HepG2 (cell line): Measurements from ENCODE around the gene DSPP. TPM values are rescaled to one million over a fixed set of nuclear protein-coding genes. Genes with fewer than 3 reads are reported as not detected.

ENCODE experiments used
- MTF1 ChIP-seq: sonication (generic); formaldehyde crosslinking; IDR thresholded peaks from 2 replicates; pipeline ENCODE4 v1.5.0; 2020; ENCODE audit warnings: missing genetic modification reagents
- RFX3 ChIP-seq: IDR thresholded peaks from 2 replicates; pipeline ENCODE4 v1.6.1; 2016; ENCODE audit warnings: missing biosample characterization, missing genetic modification reagents
- ZNF446 ChIP-seq: sonication (generic); formaldehyde crosslinking; IDR thresholded peaks from 2 replicates; pipeline ENCODE4 v1.5.0; 2020; ENCODE audit warnings: mild to moderate bottlenecking, missing genetic modification reagents
- polyA plus RNA-seq, 8 experiments: library from polyadenylated mRNA; depleted of rRNA in 3 of 8; stranded (reverse) in 7 of 8; unstranded in 1 of 8; fragments of >200 nt; fragmentation: Illumina TruSeq in 4 of 8; extraction: Trizol in 4 of 8; gene quantifications; 2 replicates each; pipeline versions ENCODE4 v1.2.1 to v1.2.3, GENCODE V29; 2011 to 2016; ENCODE audit warnings: low read depth in 4 of 8, missing spikeins in 1 of 8, mixed read lengths in 1 of 8; ENCODE audit not compliant: insufficient read depth in 1 of 8
- total RNA-seq, 5 experiments: library from RNA; depleted of rRNA; stranded (reverse); fragments of >200 nt; fragmentation: Illumina TruSeq; extraction: Trizol; gene quantifications; 2 replicates each; pipeline ENCODE4 v1.2.3, GENCODE V29; 2016; ENCODE audit warnings: low read depth in 1 of 5
- TF ChIP-seq, protein P1 (sequence below): IDR thresholded peaks from 2 replicates; pipeline ENCODE4 v1.6.1; 2016; ENCODE audit warnings: low read depth
- TF ChIP-seq, protein P2 (sequence below): sonication (generic); formaldehyde crosslinking; IDR thresholded peaks from 2 replicates; pipeline ENCODE4 v1.4.0; 2020; ENCODE audit warnings: mild to moderate bottlenecking, missing genetic modification reagents, borderline replicate concordance

Gene DSPP
- total and polyA plus RNA-seq, 2 of the 13 experiments (the other 11 are each of a cell fraction or from before 2014, with no cell fraction given) = not detected

DNA sequence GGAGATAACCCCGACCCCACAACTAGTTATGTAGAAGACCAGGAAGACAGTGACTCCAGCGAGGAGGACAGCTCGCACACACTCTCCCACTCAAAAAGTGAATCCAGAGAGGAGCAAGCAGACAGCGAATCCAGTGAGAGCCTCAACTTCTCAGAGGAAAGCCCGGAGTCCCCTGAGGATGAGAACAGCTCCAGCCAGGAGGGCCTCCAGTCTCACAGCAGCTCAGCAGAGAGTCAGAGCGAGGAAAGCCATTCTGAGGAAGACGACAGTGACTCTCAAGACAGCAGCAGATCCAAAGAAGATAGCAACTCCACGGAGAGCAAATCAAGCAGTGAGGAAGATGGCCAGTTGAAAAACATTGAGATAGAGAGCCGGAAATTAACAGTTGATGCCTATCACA, 54.5 kb downstream of the DSPP start (continued):
- TF ChIP-seq, protein P1, sequence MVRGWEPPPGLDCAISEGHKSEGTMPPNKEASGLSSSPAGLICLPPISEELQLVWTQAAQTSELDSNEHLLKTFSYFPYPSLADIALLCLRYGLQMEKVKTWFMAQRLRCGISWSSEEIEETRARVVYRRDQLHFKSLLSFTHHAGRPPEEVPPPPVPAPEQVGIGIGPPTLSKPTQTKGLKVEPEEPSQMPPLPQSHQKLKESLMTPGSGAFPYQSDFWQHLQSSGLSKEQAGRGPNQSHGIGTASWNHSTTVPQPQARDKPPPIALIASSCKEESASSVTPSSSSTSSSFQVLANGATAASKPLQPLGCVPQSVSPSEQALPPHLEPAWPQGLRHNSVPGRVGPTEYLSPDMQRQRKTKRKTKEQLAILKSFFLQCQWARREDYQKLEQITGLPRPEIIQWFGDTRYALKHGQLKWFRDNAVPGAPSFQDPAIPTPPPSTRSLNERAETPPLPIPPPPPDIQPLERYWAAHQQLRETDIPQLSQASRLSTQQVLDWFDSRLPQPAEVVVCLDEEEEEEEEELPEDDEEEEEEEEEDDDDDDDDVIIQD = no peak
- TF ChIP-seq MTF1 (CRISPR knock-in tag) (no peak), RFX3 (CRISPR knock-in tag) (no peak), ZNF446 (CRISPR knock-in tag) (no peak)
- TF ChIP-seq, protein P2, sequence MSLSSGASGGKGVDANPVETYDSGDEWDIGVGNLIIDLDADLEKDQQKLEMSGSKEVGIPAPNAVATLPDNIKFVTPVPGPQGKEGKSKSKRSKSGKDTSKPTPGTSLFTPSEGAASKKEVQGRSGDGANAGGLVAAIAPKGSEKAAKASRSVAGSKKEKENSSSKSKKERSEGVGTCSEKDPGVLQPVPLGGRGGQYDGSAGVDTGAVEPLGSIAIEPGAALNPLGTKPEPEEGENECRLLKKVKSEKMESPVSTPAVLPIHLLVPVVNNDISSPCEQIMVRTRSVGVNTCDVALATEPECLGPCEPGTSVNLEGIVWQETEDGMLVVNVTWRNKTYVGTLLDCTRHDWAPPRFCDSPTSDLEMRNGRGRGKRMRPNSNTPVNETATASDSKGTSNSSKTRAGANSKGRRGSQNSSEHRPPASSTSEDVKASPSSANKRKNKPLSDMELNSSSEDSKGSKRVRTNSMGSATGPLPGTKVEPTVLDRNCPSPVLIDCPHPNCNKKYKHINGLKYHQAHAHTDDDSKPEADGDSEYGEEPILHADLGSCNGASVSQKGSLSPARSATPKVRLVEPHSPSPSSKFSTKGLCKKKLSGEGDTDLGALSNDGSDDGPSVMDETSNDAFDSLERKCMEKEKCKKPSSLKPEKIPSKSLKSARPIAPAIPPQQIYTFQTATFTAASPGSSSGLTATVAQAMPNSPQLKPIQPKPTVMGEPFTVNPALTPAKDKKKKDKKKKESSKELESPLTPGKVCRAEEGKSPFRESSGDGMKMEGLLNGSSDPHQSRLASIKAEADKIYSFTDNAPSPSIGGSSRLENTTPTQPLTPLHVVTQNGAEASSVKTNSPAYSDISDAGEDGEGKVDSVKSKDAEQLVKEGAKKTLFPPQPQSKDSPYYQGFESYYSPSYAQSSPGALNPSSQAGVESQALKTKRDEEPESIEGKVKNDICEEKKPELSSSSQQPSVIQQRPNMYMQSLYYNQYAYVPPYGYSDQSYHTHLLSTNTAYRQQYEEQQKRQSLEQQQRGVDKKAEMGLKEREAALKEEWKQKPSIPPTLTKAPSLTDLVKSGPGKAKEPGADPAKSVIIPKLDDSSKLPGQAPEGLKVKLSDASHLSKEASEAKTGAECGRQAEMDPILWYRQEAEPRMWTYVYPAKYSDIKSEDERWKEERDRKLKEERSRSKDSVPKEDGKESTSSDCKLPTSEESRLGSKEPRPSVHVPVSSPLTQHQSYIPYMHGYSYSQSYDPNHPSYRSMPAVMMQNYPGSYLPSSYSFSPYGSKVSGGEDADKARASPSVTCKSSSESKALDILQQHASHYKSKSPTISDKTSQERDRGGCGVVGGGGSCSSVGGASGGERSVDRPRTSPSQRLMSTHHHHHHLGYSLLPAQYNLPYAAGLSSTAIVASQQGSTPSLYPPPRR (CRISPR knock-in tag) = no peak

Other genes starting within 250 kb of the DSPP start
- gene HSD17B11, start 217.3 kb upstream of the DSPP start, total RNA-seq (2016; rRNA removed; fragmentation: Illumina TruSeq; extraction: Trizol) = 120 and 158 TPM in 2 replicates
- gene HSD17B11, start 217.3 kb upstream of the DSPP start, polyA plus RNA-seq (2011; rRNA removed) = 99.1 and 121 TPM in 2 replicates
- 9.7 and 10.4 TPM in 2 replicates for gene NUDT9, start 186.0 kb upstream of the DSPP start, total RNA-seq (2016; rRNA removed; fragmentation: Illumina TruSeq; extraction: Trizol)
- gene NUDT9, start 186.0 kb upstream of the DSPP start, polyA plus RNA-seq (2011; rRNA removed) = 11.2 and 12.3 TPM in 2 replicates
- gene SPARCL1, start 79.2 kb upstream of the DSPP start, total RNA-seq (2016; rRNA removed; fragmentation: Illumina TruSeq; extraction: Trizol) = 0.04 TPM in 1 of 2 replicates, not detected in the other
- gene SPARCL1, start 79.2 kb upstream of the DSPP start, polyA plus RNA-seq (2011; rRNA removed) = not detected in 2 replicates
- not detected in 2 replicates for gene DMP1, start 41.8 kb downstream of the DSPP start, total RNA-seq (2016; rRNA removed; fragmentation: Illumina TruSeq; extraction: Trizol)
- not detected in 2 replicates for gene DMP1, start 41.8 kb downstream of the DSPP start, polyA plus RNA-seq (2011; rRNA removed)
- gene IBSP, start 191.0 kb downstream of the DSPP start, total RNA-seq (2016; rRNA removed; fragmentation: Illumina TruSeq; extraction: Trizol) = not detected in 2 replicates
- not detected in 2 replicates for gene IBSP, start 191.0 kb downstream of the DSPP start, polyA plus RNA-seq (2011; rRNA removed)
- gene MEPE, start 224.4 kb downstream of the DSPP start, total RNA-seq (2016; rRNA removed; fragmentation: Illumina TruSeq; extraction: Trizol) = not detected in 2 replicates
- gene MEPE, start 224.4 kb downstream of the DSPP start, polyA plus RNA-seq (2011; rRNA removed) = 0.04 TPM in 1 of 2 replicates, not detected in the other